Skin of body (tissue), 2 donors: ENCODE measurements around the gene SYPL1. TPM values are rescaled to one million over a fixed set of nuclear protein-coding genes. Genes with fewer than 3 reads are reported as not detected.
"Not testable (repeated sequence)": the region's sequence is repeated elsewhere in the genome, so short reads cannot be mapped to it uniquely, and the experiment has no call there.

Experiments
- DNase-seq: peaks from one replicate; lab custom pipeline; 2025; lab: John Stamatoyannopoulos, UW
- total RNA-seq: library from RNA; depleted of rRNA; stranded (reverse); fragments of >200 nt; gene quantifications from one replicate; pipeline ENCODE4 v1.2.3, GENCODE V29; 2014

The SYPL1 gene
- 89.5 TPM for total RNA-seq

GRCh38 chr7:106112118-106112971 lies at the start of gene SYPL1:
SYPL1 (minus strand) TSS chr7:106112312; CDS start chr7:106112208, 104 bp downstream.
- peak; percentile 81 for DNase-seq

- no peak for DNase-seq
Measured at GRCh38 chr7:106155027-106155426, 42.9 kb upstream of the SYPL1 start.

- peak; percentile 75 for DNase-seq
Measured at GRCh38 chr7:106153891-106154449, 41.9 kb upstream of the SYPL1 start.

- no peak for DNase-seq
Measured at GRCh38 chr7:106152313-106152665, 40.2 kb upstream of the SYPL1 start.

- no peak for DNase-seq
Measured at GRCh38 chr7:106151459-106152312, 39.6 kb upstream of the SYPL1 start.

GRCh38 chr7:106143711-106144337 lies 31.7 kb upstream of the SYPL1 start:
- no peak for DNase-seq

GRCh38 chr7:106142136-106142535 lies 30.0 kb upstream of the SYPL1 start:
- DNase-seq, result peak; percentile 23

GRCh38 chr7:106140406-106141173 lies 28.5 kb upstream of the SYPL1 start:
- DNase-seq, result no peak

GRCh38 chr7:106139265-106140251 lies 27.4 kb upstream of the SYPL1 start:
- peak; percentile 71 for DNase-seq

GRCh38 chr7:106138776-106139175 lies 26.7 kb upstream of the SYPL1 start:
- DNase-seq, result no peak

GRCh38 chr7:106138181-106138580 lies 26.1 kb upstream of the SYPL1 start:
- DNase-seq, result not testable (repeated sequence)

GRCh38 chr7:106134241-106134640 lies 22.1 kb upstream of the SYPL1 start:
- DNase-seq, result no peak

GRCh38 chr7:106129291-106129690 lies 17.2 kb upstream of the SYPL1 start:
- DNase-seq, result no peak

- no peak for DNase-seq
Measured at GRCh38 chr7:106128836-106129235, 16.7 kb upstream of the SYPL1 start.

GRCh38 chr7:106127984-106128780 lies 16.1 kb upstream of the SYPL1 start:
- DNase-seq, result no peak

GRCh38 chr7:106126170-106126938 lies 14.2 kb upstream of the SYPL1 start:
- no peak for DNase-seq

- DNase-seq, result no peak
Measured at GRCh38 chr7:106125417-106125816, 13.3 kb upstream of the SYPL1 start.

GRCh38 chr7:106124186-106124585 lies 12.1 kb upstream of the SYPL1 start:
- peak; percentile 20 for DNase-seq
